HTERT RPE-1 (cell line): ENCODE results near the gene ABHD5.

Experiments used
- in situ Hi-C: fragments of 300-500 bp; cut with MboI; formaldehyde crosslinking; loops from 4 replicates; pipeline ENCODE4 v1.14.3; 2020; ENCODE audit warnings: low sequenced_read_pairs

The ABHD5 gene

DNA sequence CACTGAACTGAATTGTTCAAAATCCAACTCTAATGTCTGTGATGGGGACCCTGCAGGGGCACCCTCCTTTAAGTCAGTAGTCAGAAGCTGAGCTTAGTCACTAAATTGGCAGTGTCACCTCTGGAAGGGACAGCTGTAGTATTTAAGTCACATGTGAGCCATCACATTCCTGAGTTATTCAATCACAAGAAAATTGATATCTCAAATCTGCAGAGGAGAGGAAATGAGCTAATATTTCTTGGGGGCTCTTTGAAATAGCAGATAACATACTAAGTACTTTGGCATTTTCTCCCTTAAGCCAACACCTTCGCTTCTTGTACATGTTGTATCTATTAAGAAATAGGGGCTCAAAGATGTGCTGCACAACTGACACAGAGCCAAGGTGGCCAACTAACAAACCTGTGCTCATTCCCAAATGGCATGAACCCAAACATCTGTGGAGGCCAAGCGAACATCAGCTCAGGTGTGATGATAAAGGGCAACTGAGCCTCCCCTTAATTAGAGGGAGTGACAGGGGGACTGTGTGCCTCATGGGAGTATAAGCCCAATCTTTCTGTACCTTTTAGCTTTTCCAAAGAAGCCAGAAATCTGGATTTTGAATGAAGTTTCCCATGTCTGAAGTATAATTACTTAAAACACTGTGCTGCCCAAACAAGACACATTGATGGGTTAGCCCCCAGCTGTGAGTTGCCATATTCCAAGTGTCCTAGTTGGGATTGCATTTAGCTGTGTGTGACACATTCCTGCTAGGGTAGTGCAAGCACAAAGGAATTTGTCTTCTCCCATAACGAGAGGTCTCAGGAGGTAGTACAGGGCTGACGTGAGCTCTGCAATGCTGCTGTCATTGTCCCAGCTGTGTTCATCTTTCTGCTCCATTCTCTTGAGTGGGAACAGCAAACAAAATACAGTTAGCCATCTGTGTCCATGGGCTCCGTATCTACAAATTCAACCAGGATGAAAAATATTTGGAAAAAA lies 63.3 kb downstream of the ABHD5 start:
- in situ Hi-C loops = no loop called here

DNA sequence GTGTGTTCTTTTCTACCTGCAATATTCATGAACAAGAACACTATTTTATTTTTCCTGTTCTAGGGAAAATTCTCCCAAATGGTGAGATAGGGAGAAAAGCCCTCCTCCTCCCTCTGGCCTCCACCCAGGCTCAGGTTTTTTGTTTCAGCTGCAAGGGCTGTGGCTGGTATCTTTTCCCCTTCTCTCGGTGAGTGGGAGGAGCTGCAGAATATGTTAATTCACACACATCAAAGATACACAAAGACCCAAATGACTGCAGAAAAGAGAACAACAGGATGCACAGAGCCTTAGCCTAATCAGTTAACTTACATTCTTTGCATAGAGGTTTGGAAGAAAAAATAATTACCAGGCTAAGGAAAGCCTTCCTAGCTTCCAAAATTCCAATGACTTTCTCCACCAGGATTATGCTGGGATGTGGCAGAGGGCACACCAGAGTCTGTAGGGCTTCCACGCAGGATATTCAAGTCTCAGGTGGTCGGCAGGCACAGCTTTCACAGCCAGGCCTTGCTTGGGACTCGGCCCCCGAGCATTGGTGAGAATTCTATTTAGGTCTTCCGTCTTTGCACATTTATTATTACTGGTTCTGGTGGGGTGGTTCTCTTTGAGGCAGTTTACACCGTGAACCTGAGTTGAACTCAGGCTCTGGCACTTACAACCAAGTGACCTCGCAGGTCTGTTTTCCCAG lies 64.9 kb downstream of the ABHD5 start:
- in situ Hi-C loops = no loop called here

DNA sequence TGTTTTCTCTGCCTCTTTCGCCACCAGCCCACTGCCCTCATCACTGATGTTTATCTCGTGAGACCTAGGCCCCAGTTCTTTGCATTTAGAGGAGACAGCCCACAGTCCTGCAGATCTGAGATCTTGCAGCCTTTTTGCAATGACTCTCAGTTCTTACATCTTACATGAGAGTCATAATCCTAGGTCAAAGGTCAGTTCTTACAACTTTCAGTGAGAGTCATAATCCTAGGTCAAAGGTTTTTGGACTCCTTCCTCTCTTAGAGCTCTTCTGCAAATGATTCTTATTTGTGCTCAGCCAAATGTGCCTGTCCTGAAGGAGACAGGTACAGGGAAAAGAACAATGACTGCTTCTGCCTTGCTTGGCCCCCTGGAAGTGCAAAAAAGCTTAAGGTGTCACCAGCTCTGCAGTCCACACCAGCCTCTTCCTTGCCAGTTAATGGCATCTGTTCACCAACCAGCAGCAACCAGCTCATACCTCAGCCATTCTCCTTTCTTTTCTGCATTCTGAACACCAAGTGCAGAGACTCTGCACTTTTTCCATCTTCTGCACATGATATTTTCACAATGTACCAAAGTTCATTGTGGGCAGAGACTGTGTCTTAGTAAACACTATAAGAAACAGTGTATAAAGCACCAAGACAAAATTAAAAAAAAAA lies 67.1 kb downstream of the ABHD5 start:
- in situ Hi-C loops = no loop called here

DNA sequence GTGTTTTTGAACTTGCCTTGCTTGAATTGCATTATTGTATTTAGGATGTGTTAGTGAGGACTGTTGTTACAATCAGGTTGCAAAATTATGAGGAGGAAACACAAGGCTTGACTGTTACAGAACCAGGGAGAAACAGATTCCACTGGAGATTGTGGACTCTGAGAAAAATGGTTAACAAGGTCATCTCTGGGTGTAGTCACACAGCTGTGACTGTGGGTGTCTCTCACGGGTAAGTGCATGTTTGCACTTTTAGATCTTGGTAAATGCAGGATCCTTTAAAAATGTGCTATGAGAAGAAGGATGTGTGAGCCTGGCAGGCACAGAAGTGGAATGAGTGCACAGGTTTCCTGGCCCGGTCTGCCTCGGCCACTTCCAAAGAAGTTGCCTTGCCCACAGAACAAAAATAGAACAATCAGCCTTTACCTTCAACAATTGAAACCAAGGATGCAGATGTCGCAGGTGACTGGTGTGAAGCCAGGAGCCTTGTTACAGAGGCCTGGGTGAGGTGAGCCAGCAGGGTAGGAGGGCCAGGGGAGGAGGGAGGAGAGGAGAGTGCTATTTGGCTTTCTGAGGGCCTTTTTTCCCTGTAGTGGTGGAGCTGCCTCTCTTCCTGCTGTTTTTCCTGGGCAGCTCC lies 68.0 kb downstream of the ABHD5 start:
- in situ Hi-C loops = no loop called here

GRCh38 chr3:43759297-43759782 lies 68.6 kb downstream of the ABHD5 start:
- in situ Hi-C loops = no loop called here

DNA sequence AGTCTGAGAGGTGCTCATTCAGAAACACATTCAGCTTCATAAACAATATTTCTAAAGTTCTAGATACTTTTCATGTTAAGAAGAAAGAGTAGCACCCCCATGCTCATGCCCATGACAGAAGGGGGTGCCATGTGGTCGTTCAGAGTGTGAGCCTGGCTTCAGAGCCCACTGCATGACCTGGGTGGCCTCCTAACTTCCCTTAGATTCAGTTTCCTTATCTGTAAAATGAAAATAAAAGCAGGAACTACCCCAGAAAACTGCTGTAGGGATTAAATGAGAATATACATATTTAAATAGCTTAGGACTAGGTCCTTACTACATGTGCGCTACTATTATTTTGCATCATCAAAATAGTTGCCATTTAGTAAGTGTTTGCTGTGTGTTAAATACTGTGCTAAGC lies 69.2 kb downstream of the ABHD5 start:
- in situ Hi-C loops = no loop called here

- in situ Hi-C loops = no loop called here
These were observed 70.2 kb downstream of the ABHD5 start for GRCh38 chr3:43760938-43761337.

DNA sequence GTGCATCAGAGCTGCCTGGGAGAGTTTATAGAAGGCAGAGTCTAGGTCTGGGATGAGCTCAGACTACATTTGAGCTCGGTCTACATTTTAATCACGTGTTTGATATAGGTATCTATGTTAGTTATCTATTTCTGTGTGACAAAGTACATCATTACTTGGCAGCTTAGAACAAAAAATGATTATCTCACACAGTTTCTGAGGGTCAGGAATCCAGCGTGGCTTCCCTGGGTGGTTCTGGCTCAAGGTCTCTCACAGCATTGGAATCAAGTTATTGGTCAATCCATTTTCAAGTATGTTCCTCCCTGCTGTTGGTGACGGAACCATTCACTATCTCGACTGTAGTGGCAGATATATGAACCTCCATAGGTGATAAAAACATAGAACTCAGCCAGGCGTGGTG lies 71.7 kb downstream of the ABHD5 start:
- in situ Hi-C loops = no loop called here

- in situ Hi-C loops = no loop called here
These were observed 73.3 kb downstream of the ABHD5 start for GRCh38 chr3:43764056-43764455.

DNA sequence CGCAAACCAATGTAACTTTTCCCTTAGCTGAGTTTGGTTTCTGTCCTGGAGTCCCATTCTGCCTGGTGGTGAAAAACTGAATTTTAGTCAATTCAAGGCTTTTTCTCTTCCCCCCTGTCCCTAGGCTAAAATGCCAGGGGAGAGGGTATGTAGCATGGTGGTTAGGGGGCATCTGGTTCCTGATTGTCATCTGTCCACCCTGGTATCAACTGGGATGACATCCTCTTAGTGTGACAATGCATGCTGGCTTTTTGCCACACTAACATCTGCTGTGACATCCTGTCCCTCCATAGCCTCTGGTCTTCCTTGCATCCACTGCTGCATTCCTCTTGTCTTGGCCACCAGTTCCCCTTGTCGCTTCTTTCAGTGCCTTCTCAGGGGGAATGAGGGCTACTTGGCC lies 73.7 kb downstream of the ABHD5 start:
- in situ Hi-C loops = no loop called here

DNA sequence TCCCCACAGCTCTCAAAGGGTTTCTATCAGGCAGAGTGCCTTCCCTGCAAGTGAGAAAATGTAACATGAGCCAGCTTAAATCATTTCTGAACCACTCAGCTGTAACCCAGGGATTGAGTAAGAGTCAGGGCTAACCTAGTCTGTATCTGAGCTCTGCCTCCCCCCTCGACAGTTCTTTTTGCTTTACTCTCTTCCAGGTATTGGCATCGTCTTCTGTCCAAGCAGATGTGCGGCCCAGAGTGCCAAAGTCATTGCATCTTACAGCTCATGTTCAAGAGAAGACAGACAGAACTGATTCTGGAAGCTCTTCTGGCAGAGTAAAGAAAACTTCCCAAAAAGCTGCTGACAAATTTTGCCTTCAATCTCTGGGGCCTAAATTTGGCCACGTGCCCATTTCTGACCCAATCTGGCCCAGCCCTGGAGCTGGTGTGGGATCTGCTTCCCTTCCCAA lies 74.8 kb downstream of the ABHD5 start:
- in situ Hi-C loops = no loop called here

DNA sequence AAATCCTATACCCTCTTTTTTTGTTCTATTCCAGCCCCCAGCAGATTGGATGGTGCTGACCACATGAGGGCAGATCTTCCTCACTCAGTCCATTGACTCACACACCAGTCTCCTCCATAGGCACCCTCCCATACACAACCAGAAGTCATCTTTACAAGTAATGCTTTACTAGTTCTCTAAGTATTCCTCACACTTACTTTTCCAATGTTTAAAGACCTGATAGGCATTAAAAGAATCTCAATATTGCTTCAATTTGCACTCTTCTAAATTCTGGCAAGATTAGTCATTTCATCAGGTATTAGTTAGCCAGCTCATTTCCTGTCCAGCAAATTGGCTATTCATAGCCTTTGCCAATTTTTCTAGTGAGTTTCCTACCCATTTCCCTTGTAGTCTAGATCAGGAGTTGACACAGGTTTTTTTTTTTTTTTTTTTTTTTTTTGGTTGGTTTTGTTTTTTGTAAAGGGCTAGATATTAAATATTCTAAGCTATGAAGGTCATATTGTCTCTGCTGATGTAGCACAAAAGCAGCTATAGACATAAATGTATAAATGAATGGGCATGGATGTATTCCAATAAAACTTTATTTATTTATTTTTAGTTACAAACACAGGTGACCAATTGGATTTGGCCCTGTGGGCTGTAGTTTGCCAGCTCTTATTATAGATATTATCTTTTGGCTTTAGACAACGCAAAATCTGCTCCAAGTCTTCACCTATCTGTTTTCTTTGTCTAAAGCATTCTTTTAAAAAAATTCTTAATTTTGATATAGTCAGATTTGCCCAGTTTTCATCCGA lies 76.1 kb downstream of the ABHD5 start:
- in situ Hi-C loops = no loop called here

GRCh38 chr3:43768381-43768973 lies 77.7 kb downstream of the ABHD5 start:
- in situ Hi-C loops = no loop called here

DNA sequence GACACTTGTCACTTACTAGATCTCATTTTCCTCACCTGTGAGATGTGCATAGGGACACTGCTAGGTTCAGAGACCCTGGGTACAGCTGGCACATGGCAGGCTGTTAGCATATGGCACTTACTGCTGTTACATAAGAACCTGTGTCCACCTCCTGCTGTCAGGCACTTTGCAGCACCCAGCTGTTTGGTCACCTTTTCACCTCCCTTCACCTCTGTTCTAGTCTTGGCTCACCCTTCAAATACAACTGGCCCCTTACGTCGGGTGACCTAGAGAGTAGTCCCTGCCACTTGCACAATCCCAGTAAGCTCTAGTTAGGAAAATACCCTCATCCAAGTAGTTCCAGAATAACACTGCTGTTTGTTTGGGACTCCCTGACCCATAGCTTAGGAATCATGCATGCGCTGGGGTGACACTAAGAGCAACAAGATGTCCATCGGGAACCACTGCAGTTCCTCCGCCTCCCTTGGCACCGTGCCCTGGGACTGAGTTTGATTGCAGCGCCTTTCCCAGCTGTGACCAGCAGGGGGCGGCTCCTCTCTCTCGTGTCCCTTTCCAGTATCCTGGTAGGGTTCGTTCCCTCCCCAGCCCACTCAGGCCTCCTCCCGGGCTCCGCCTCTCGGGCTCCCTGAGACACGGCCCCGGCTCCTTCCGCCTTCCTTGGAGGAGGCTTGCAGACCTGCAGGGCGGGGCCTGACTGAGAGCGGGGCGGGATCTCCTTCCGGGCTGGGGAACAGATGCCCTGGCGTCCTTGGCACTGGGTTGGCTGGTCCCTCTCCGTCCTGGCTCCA lies 78.6 kb downstream of the ABHD5 start:
- in situ Hi-C loops = no loop called here

DNA sequence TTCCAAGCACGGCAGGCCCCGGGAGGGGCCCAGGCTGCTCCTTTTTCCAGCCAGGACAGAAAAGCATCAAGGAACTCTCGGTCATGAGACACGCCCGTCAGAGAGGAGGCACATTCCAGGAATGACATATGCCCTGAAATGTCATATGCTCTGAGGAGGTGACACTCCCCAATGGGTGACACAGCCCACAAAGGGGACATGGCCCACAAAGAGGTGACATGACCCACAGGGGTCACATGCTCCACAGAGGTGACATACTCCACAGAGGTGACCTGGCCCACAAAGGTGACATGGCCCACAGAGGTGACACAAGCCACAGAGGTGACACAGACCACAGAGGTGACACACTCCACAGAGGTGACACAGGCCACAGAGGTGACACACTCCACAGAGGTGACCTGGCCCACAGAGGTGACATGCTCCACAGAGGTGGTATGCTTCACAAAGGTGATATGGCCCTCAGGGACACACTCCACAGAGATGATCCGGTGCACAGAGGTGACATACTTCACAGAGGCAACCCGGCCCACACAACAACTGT lies 79.2 kb downstream of the ABHD5 start:
- in situ Hi-C loops = no loop called here

DNA sequence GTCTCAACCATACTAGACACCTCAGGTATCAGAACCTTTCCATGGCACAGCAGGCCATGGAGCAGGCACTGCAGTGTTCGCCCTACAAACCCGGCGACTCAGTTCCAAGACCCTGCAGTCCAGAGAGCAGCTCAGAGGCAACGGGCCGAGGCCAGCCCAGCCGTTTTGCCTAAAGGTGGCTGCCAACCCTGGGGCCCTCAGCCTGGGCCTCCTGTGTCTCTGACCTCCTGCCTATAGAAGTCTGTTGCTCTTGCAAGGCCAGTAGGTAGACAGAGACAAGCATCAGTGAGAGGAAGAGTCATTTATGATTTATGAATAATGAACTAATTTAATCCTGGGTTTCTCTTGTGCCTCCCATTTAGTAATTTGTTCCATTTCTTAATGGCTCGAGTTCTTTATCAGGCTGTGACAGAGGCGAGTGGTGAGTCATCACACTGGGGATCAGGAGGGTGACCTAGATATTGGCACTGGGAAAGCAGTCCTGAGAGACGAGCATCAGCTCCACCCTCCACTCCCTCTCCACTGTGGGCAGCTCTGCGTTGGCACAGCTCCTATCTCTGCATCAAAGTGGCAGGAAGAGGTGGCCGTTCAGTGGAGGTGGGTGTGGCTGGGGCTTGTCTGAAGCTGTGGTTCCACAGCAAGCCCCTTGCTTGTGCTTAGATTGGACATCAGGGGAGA lies 79.8 kb downstream of the ABHD5 start:
- in situ Hi-C loops = no loop called here

- in situ Hi-C loops = no loop called here
These were observed 80.9 kb downstream of the ABHD5 start for GRCh38 chr3:43771610-43772009.
